ENCODE data around the gene IRGM.
"Not testable (repeated sequence)": the region's sequence is repeated elsewhere in the genome, so short reads cannot be mapped to it uniquely, and the experiment has no call there.

IRGM gene, protein sequence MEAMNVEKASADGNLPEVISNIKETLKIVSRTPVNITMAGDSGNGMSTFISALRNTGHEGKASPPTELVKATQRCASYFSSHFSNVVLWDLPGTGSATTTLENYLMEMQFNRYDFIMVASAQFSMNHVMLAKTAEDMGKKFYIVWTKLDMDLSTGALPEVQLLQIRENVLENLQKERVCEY

GRCh38 chr5:150846308-150846653, at the start of gene IRGM:
IRGM (plus strand) TSS chr5:150846521; CDS start chr5:150848124, 1,603 bp downstream.
- not testable (repeated sequence) for DNase-seq (ENCODE audit: low spot score)

DNA sequence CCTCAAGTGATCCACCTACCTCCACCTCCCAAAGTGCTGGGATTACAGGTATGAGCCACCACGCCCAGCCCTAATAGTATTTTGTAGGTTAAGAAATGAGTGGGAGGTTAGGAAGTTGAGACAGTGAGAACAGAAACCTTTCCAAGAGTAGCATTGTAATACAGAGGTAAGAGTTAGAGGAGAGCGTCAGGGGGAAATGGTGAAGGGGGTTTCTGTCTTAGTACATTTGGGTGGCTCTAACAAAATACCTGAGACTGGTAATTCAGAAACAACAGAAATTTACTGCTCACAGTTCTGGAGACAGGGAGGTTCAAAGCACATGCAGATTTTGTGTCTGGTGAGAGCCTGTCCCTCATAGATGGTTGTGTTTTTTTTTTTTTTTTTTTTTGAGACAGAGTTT, 48.9 kb upstream of the IRGM start:
- no peak for DNase-seq (ENCODE audit: low spot score)

GRCh38 chr5:150801117-150801927, 45.0 kb upstream of the IRGM start:
- DNase-seq (ENCODE audit: low spot score), result peak; percentile 74

- no peak for DNase-seq (ENCODE audit: low spot score)
Measured at GRCh38 chr5:150804388-150804787, 41.9 kb upstream of the IRGM start.

- no peak for DNase-seq (ENCODE audit: low spot score)
Measured at GRCh38 chr5:150809363-150809762, 37.0 kb upstream of the IRGM start.

DNA sequence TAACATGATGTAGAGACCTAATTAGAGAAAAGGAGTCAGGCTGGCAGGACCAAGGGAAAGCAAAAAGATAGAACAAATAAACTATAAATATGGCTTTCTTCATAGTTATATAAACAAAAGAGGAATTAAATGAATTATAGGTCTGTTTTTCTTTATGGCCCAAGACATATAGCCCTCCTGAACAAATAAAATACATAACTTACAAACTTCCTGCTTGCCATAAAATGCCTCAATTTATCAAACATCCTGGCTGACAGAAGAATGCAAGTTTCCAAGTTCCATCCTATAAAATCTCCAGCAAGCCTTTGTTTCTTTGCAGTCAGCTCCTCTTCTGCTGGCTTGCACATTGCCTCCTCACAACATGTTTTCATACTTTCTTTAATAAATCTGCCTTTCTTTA, 31.3 kb upstream of the IRGM start:
- DNase-seq (ENCODE audit: low spot score), result no peak

GRCh38 chr5:150816946-150817345, 29.4 kb upstream of the IRGM start:
- no peak for DNase-seq (ENCODE audit: low spot score)

GRCh38 chr5:150829744-150830143, 16.6 kb upstream of the IRGM start:
- no peak for DNase-seq (ENCODE audit: low spot score)

DNA sequence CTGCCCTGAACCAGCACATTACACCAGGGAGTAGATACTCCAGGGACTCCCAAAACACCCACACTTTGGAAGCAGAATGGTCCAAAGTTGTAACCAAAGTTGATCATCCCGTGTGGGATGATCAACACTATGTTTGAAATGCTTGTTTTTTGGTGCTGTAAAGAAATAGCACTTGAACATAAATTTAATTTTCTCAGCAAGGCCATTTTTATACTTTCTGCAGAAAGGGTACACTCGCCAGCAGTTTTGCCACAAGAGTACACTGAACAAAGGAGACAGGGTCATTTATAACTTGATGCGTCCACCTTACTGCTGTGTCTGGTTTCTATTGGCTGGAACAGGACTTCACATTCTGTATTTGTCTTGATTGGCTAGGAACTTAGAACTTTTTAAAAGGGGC, 14.5 kb upstream of the IRGM start:
- not testable (repeated sequence) for DNase-seq (ENCODE audit: low spot score)

DNA sequence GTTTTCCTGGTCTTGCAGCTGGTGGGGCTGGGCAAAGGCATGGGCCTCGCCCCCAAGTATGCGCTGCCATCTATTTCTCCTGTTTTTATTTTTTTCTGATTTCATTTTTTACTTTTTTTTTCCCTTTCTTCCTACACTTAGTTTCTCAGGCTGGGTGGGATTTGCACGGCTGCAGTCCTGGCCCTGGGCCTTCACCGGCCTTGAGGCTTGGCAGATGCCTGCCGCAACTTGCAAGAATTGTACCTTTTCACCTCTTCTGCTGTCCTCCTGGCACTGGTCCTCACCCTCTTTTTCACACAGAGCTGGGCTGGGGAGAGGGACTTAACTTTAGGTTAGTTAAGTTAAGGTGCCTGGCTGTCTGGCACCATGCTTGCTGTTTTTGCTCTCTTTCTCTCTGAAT, 10.3 kb upstream of the IRGM start:
- no peak for DNase-seq (ENCODE audit: low spot score)

DNA sequence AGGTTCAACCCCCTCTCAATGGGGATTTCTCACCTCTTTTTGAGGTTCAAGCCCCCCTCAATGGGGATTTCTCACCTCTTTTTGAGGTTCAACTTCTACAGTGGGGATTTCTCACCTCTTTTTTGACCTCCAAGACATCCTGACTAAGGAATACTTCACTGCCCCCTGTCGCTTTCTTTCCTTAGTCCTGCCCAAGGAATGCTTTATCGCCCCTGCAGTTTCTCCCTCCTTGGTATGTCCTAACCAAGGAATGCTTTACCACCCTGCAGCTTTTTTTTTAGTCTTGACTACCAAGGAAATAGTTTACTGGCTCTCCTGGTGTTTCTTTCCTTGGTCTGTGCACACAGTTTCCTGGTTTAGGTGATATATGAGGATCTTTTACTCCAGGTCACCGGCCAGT, 9.6 kb upstream of the IRGM start:
- DNase-seq (ENCODE audit: low spot score), result no peak

GRCh38 chr5:150845185-150845859, 999 bp upstream of the IRGM start:
- DNase-seq (ENCODE audit: low spot score), result not testable (repeated sequence)

DNA sequence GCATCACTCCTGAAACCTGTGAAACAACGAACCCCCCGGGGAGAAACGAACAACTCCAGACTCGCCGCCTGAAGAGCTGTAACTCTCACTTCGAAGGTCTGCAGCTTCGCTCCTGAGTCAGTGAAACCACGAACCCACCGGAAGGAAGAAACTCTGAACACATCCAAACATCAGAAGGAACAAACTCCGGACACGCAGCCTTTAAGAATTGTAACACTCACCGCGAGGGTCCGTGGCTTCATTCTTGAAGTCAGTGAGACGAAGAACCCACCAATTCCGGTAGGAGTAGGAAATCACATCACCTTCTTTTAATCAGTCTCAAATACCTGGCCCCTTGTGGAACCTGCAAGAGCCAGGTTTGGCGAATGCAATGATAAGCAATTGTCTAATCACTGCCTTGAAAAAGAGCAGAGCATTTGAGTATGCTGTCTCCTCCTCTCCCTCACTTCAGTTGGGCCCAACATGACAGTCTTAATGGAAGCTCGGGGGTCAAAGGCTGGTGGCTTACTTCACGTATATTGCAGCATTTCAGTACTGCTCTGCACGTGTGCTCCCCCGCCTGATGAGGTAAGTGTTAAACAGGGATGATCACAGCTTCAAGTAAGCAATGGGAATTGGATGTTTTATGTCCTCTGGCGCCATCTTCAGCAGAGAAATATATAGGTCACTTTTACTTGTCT, 473 bp downstream of the IRGM start:
- DNase-seq (ENCODE audit: low spot score), result peak; percentile 85

- DNase-seq (ENCODE audit: low spot score), result no peak
Measured at GRCh38 chr5:150847334-150847695, 994 bp downstream of the IRGM start.

DNA sequence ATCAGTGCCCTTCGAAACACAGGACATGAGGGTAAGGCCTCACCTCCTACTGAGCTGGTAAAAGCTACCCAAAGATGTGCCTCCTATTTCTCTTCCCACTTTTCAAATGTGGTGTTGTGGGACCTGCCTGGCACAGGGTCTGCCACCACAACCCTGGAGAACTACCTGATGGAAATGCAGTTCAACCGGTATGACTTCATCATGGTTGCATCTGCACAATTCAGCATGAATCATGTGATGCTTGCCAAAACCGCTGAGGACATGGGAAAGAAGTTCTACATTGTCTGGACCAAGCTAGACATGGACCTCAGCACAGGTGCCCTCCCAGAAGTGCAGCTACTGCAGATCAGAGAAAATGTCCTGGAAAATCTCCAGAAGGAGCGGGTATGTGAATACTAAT, 1.9 kb downstream of the IRGM start:
- no peak for DNase-seq (ENCODE audit: low spot score)

GRCh38 chr5:150851039-150851438, 4.7 kb downstream of the IRGM start:
- DNase-seq (ENCODE audit: low spot score), result no peak

- peak; percentile 16 for DNase-seq (ENCODE audit: low spot score)
Measured at GRCh38 chr5:150853561-150853960, 7.2 kb downstream of the IRGM start.

DNA sequence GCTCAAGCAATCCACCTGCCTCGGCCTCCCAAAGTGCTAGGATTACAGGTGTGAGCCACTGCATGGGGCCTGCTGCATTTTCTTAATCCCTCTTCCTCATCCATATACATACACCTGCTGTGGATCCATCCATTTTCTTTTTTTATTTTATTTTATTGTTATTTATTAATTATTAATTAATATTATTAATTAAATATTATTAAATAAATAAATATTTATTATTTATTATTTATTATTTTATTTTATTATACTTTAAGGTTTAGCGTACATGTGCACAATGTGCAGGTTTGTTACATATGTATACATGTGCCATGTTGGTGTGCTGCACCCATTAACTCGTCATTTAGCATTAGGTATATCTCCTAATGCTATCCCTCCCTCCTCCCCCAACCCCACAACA, 10.4 kb downstream of the IRGM start:
- not testable (repeated sequence) for DNase-seq (ENCODE audit: low spot score)

DNA sequence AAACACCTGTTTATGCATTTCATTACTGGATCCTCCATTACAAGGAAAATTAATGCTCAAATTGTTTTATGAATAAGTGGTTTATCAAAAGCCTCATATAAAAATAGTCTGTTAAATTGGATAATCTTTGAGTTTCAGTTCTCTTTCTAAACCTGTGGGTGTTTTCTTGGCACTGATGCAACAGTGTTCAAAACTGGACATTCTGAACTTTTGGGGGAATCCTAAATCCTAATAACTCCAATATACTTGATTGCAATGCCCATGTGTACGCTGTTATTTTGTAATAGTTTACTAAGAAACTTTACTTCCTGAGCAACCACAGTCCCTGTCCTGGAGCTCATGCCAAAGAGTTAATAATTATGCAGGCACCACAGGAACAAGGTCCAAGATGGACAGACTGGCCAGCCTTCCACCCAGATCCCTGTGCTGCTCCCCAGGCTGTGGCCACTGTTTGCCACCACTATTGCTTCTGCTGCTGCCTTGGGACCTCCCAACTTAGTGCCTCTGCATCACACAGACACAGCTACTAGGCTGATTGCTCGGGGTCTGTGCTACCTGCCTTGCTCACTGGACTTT, 14.0 kb downstream of the IRGM start:
- no peak for DNase-seq (ENCODE audit: low spot score)

DNA sequence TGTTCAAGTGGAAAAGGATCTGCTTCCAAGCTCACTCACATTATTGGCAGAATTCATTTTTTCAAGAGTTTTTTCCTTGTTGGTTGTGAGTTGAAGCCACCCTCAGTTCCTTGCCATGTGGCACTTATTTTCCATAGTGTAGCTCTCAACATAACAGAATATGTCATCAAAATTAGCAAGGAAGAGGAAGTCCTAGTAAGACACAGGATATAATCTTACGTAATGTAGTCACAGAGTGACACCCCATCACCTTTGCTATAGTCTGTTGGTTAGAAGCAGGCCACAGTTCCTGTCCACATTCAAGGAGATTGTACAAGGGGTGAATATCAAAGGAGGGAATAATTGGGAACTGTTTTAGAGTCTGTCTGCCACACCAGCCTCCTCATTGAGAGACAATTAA, 15.7 kb downstream of the IRGM start:
- DNase-seq (ENCODE audit: low spot score), result no peak

DNA sequence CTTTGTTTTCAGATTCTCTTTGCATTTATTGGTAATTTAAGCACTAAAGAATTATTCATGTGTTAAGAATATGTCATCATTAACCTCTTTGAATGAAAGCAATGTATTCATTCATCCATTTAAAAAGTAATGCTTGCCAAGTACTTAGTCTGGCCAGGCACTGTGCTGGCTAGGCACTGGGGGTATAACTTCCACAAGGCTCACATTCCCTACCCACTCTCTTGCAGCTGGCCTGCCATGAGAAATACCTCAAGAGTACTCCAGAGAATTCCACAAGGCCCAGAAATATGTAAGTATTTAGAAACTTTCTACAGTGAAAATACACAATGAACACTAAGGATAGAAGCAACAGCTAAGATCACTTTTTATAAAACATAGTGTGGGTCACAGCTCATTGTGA, 33.0 kb downstream of the IRGM start:
- no peak for DNase-seq (ENCODE audit: low spot score)

Measured in pons (tissue), 1 donor.